Right lobe of liver (tissue), 4 donors: ENCODE measurements around the gene ANKRD65.

ENCODE experiments used
- CTCF ChIP-seq, 4 donors: fragments of 200-600 bp in 3 of 4; fragments of 450-650 bp in 1 of 4; IDR thresholded peaks; one replicate each; pipeline versions ENCODE4 v1.5.1 to v1.8.0; 2016 to 2022; ENCODE audit warnings: antibody characterized with exemption in 4 of 4, mild to moderate bottlenecking in 2 of 4
- POLR2A ChIP-seq: fragments of 450-650 bp; IDR thresholded peaks from one replicate; pipeline ENCODE4 v1.6.1; 2017; ENCODE audit warnings: antibody characterized with exemption, mild to moderate bottlenecking
- donor health status: DM: no; HTN: no; CAD: no.
- donor health status: DM: no; HTN: no; CAD: no.
- donor health status: DM: no; HTN: yes; CAD: no.

GRCh38 chr1:1463312-1463711 is 42.2 kb upstream of the ANKRD65 start:
- TF ChIP-seq CTCF (IDR thresholded peaks at IDR 0.05) (no peak), POLR2A (no peak)
